Esophagus muscularis mucosa (tissue), 4 donors: ENCODE measurements around the gene MEIS2. TPM values are rescaled to one million over a fixed set of nuclear protein-coding genes. Genes with fewer than 3 reads are reported as not detected.
A peak's percentile ranks its signal among the peaks of the same experiment; 100 is the strongest.

Experiments used
- DNase-seq: peaks from one replicate; pipeline ENCODE4 v3.0.0-alpha.2; 2017; ENCODE audit errors: extremely low spot score
- H3K27ac ChIP-seq, 4 donors: fragments of 200-600 bp; sonication (generic); replicated peaks in 1 of 4; 1 replicate in 3 of 4; 2 replicates in 1 of 4; pipeline ENCODE4 v1.5.1; 2016 to 2019; ENCODE audit warnings: mild to moderate bottlenecking in 1 of 4
- H3K27me3 ChIP-seq, 4 donors: fragments of 200-600 bp; sonication (generic); one replicate each; pipeline versions ENCODE4 v1.5.1 to v1.6.0; 2016 to 2019
- H3K36me3 ChIP-seq, 4 donors: fragments of 200-600 bp; sonication (generic); one replicate each; pipeline ENCODE4 v1.5.1; 2016 to 2019
- H3K4me1 ChIP-seq, 4 donors: fragments of 200-600 bp; sonication (generic); one replicate each; pipeline ENCODE4 v1.5.1; 2016 to 2019
- H3K4me3 ChIP-seq, 4 donors: fragments of 200-600 bp; sonication (generic); 1 replicate in 2 of 4; 2 replicates in 2 of 4; pipeline ENCODE4 v1.5.1; 2016 to 2019; ENCODE audit warnings: mild to moderate bottlenecking in 4 of 4, moderate library complexity in 1 of 4
- H3K9me3 ChIP-seq, 4 donors: fragments of 200-600 bp; sonication (generic); 1 replicate in 3 of 4; 2 replicates in 1 of 4; pipeline ENCODE4 v1.5.1; 2016 to 2019
- EP300 ChIP-seq: sonication (generic); formaldehyde crosslinking; IDR thresholded peaks from one replicate; pipeline ENCODE4 v1.6.1; 2017; ENCODE audit warnings: antibody characterized with exemption
- POLR2A ChIP-seq: fragments of 450-650 bp; IDR thresholded peaks from one replicate; pipeline ENCODE4 v1.6.1; 2017; ENCODE audit warnings: antibody characterized with exemption, moderate library complexity, mild to moderate bottlenecking, low read depth
- POLR2AphosphoS5 ChIP-seq, 2 donors: sonication (generic); formaldehyde crosslinking; IDR thresholded peaks; one replicate each; pipeline ENCODE4 v1.6.1; 2017; ENCODE audit warnings: antibody characterized with exemption in 2 of 2
- WGBS: methylation state at CpG from one replicate; pipeline ENCODE4 v1.1.5; 2018; 5-methylcytosine and 5-hydroxymethylcytosine counted together
- intact Hi-C: fragments of 100-400 bp; cut with DNase I; formaldehyde crosslinking; loops from one replicate; pipeline ENCODE4 v1.15.1; 2023
- total RNA-seq, 4 donors: library from RNA; depleted of rRNA; stranded (reverse); fragments of >200 nt; gene quantifications; one replicate each; pipeline versions ENCODE4 v1.1.0 to v1.2.1, GENCODE V29; 2016
- TF ChIP-seq, protein P1 (sequence below), 3 experiments: fragments of 200-600 bp in 2 of 3; fragments of 450-650 bp in 1 of 3; sonication (generic) in 2 of 3; IDR thresholded peaks; one replicate each; pipeline ENCODE4 v1.5.1; 2017 to 2019; ENCODE audit warnings: antibody characterized with exemption in 3 of 3, mild to moderate bottlenecking in 2 of 3, moderate library complexity in 1 of 3

MEIS2 gene
- total RNA-seq, 4 donors from 2014 or later = 53.8 to 106 (median 63.3) TPM

DNA sequence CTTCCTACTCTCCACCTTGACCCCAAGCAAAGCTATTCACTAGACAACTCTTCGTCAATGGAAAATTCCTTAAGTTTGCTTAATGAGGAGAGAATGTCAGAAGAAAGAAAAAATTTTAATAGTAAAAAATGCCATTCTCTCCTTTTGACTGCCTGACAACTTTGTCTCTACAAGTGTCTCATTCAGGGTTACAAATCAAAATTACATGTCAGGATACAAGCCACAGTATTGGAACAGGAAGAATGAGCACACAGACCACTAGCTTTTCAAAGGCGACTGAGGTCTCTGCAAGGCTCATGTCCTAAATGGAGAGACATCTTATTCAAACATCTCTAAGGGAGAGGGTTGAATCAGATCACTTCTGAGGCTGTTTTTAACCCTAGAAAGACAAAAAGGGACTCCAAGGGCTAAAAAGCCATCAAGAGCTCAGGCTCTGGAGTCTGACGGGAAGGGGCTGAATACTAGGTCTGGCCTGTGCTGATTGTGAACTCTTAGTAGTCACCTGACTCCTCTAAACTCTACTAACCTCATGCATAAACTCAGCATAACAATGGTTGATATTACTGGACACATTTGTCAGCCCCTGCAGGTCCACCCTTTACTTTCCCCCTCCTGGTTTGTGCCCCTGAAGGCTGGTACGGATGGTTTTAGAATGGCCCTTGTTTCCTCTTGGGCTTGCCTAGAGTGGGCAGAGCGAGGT, 12.8 kb upstream of the MEIS2 start:
- TF ChIP-seq POLR2A (no peak), EP300 (no peak), POLR2AphosphoS5 (IDR thresholded peaks at IDR 0.05) (no peak)
- TF ChIP-seq, protein P1, sequence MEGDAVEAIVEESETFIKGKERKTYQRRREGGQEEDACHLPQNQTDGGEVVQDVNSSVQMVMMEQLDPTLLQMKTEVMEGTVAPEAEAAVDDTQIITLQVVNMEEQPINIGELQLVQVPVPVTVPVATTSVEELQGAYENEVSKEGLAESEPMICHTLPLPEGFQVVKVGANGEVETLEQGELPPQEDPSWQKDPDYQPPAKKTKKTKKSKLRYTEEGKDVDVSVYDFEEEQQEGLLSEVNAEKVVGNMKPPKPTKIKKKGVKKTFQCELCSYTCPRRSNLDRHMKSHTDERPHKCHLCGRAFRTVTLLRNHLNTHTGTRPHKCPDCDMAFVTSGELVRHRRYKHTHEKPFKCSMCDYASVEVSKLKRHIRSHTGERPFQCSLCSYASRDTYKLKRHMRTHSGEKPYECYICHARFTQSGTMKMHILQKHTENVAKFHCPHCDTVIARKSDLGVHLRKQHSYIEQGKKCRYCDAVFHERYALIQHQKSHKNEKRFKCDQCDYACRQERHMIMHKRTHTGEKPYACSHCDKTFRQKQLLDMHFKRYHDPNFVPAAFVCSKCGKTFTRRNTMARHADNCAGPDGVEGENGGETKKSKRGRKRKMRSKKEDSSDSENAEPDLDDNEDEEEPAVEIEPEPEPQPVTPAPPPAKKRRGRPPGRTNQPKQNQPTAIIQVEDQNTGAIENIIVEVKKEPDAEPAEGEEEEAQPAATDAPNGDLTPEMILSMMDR (IDR thresholded peaks at IDR 0.05) = no peak
- Histone ChIP-seq H3K27me3 (no peaks in the 10 kb centered on the region), H3K4me3 (no peak overlapping the region), H3K36me3 (no peaks in the 10 kb centered on the region), H3K4me1 (peaks cover 5 to 42% (median 37%) of the 10 kb centered on the region in 4 donors), H3K9me3 (no peaks in the 10 kb centered on the region), H3K27ac (peak overlapping the region; percentile 86 to 98 (median 92))
- intact Hi-C loops = no loop called here
- WGBS = 79% methylated on average over 5 of the region's 5 CpGs
- no peak for DNase-seq

DNA sequence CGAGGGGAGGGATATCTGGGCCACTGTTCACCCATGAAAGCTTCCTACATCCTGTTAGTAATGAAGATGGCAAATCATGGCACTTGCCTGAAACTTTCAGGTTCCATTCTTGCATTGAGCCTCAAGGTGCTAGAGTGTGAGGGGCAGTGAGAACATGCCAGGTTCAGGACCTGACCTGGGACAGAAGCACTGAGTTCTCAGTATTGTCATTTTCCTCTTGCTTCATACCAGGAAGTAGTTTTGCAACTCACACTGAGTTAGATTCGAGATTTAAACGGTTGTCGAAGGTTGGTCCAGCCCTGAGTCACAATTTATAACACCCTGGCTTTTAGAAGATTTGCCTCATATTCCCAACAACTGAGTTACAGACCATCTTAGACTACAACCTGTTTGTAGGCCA, 11.8 kb upstream of the MEIS2 start:
- TF ChIP-seq POLR2AphosphoS5 (IDR thresholded peaks at IDR 0.05) = peak; percentile 20 to 36
- TF ChIP-seq POLR2A = no peak
- TF ChIP-seq, protein P1 (IDR thresholded peaks at IDR 0.05) = no peak
- no peak for TF ChIP-seq EP300
- H3K9me3 ChIP-seq = no peaks in the 10 kb centered on the region
- 37% methylated on average over 4 of the region's 4 CpGs for WGBS
- intact Hi-C loops = no loop called here
- H3K27ac ChIP-seq = peak overlapping the region; percentile 86 to 98 (median 92)
- H3K4me1 ChIP-seq = peaks cover 5 to 42% (median 33%) of the 10 kb centered on the region in 4 donors
- H3K4me3 ChIP-seq = no peak overlapping the region
- H3K27me3 ChIP-seq = peaks cover 0 to 2% (median 0%) of the 10 kb centered on the region in 4 donors
- no peak for DNase-seq
- no peaks in the 10 kb centered on the region for H3K36me3 ChIP-seq

DNA sequence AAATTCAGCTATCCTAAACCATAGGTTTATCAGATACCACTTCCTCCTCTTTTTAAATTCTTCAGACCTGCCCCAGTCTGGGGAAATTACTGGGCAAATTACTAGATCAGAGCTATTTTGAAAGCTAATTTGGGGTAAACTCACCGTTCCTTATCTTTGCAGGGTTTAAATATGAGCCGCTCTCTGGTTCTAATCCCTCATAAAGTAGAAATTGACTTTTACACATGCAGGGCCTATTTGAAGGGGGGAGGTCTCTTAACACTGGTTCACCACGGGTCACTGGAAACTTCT, 11.0 kb upstream of the MEIS2 start:
- H3K9me3 ChIP-seq = no peaks in the 10 kb centered on the region
- intact Hi-C loops = no loop called here
- peak overlapping the region; percentile 52 to 80 (median 56) for H3K4me3 ChIP-seq
- DNase-seq = no peak
- peak overlapping the region; percentile 86 to 98 (median 92) for H3K27ac ChIP-seq
- TF ChIP-seq, protein P1 (IDR thresholded peaks at IDR 0.05) = no peak
- TF ChIP-seq POLR2A (no peak), POLR2AphosphoS5 (IDR thresholded peaks at IDR 0.05) (no peak), EP300 (no peak)
- H3K27me3 ChIP-seq = peaks cover 0 to 8% (median 2%) of the 10 kb centered on the region in 4 donors
- no peaks in the 10 kb centered on the region for H3K36me3 ChIP-seq
- 47% methylated on average over 3 of the region's 3 CpGs for WGBS
- H3K4me1 ChIP-seq = peaks cover 5 to 46% (median 39%) of the 10 kb centered on the region in 4 donors

DNA sequence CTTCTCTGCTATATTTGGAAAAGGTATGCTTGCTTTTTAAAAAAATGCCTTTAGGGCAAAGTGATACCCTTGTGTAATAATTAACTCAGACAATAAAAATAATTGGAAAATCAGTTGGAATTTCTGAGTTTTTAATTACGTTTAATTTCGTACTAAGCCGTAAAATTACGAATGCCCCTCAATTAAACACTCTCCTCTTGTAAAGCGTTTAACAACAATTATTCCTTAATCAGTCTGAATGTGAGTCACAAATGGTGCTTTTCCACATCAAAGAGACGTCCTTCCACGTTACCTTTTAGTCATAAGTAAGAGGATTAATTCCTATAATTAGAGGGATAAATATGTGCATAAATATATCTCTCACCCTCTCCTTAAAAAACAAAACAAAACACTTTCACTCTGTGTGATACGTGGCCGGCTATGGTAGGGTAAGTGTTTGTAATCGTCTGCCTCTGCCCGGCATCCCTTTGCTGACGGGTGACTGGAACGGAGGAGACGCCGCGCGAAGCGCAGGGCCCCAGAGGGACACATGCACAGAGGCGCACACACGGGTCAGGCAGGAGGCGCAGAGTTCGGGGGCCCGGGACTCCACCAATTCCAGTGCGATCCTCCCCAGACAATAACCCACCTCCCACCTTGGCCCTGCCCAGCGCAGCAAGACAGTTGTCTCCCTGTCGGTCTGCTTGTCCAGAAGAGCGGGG, 9.7 kb upstream of the MEIS2 start:
- intact Hi-C loops = no loop called here
- peaks cover 0 to 8% (median 2%) of the 10 kb centered on the region in 4 donors for H3K27me3 ChIP-seq
- no peaks in the 10 kb centered on the region for H3K9me3 ChIP-seq
- DNase-seq = no peak
- WGBS = 14% methylated on average over 20 of the region's 27 CpGs
- peak overlapping the region; percentile 86 to 98 (median 92) for H3K27ac ChIP-seq
- TF ChIP-seq EP300 (no peak), POLR2AphosphoS5 (IDR thresholded peaks at IDR 0.05) (peak in 1 of 2 donors; percentile 35), POLR2A (no peak)
- TF ChIP-seq, protein P1 (IDR thresholded peaks at IDR 0.05) = no peak
- peak overlapping the region; percentile 52 to 80 (median 56) for H3K4me3 ChIP-seq
- no peaks in the 10 kb centered on the region for H3K36me3 ChIP-seq
- peaks cover 5 to 59% (median 45%) of the 10 kb centered on the region in 4 donors for H3K4me1 ChIP-seq
